HTR-8/SVneo (cell line): ENCODE data around the gene LYG2.
"Not testable (repeated sequence)": the region's sequence is repeated elsewhere in the genome, so short reads cannot be mapped to it uniquely, and the experiment has no call there.

ENCODE experiments used
- DNase-seq: peaks from one replicate; pipeline ENCODE4 v3.0.0; 2011; ENCODE audit warnings: low spot score, mixed read lengths; ENCODE audit not compliant: insufficient read length
- FAIRE-seq: peaks from 2 replicates; lab custom pipeline; 2011; peaks lifted over from hg19 to GRCh38; lab: Jason Lieb, UNC

The LYG2 gene, protein sequence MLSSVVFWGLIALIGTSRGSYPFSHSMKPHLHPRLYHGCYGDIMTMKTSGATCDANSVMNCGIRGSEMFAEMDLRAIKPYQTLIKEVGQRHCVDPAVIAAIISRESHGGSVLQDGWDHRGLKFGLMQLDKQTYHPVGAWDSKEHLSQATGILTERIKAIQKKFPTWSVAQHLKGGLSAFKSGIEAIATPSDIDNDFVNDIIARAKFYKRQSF

DNA sequence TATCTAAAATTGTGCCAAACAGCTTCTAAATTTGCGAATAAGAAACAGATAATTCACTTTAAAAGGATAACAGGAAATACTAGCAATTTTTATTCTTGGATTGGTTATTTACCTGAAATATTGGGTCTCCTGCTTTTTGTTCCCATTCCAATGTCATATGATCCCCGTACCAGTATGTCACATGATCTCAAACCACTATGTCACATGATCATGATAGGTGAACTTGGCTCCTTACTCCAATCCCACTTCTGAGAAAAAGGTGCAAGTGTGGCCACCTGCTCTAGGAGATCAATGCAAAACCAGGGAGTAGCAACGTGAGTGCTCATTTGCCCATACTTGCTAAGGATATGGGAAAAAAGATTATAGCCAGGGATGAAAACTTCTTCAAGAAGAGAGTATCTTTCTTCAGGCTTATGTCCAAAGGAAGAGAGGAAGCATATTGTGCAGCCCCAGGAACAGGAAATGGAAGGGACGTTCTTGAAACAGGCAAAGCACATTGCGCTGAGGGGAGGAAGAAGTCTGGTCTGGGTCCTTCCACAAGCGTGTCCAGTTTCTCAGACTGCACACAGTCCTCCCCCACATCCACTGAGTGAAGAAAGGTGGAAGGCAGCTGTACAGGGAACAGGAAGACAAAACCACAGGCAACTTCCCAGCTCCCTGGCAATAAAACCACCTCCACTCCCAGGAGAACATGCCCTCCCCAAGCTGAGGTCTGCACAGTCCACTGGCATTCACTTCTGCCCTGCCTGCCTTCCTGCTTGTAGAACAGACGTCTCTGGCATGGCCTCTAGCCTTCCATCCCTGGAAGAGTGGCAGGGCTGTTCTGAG is at the start of gene LYG2:
LYG2 (minus strand) TSS at position 176 of the 828 bp plus-strand sequence. CDS start 1,406 bp downstream, outside the sequence.
- peak; percentile 49 for FAIRE-seq
- no peak for DNase-seq

DNA sequence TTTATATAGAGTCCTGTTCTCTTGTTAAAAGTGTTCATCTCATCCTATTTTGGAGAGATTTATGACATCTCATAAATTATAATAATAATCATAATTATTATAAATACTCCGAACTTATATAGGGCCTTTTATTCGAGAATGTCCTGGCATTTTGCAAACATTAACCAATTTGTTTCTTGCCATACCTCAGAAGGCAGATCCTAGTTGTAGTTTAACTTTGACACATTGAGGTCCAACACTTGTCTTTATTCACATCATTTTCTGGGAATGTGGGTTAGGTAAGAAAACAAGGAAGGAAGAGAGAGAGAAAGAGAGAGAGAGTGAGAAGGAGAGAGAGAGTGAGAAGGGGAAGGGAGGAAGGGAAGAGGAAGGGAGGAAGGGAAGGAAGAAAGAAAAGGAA is 45.6 kb upstream of the LYG2 start, which contains the start of gene LYG1:
LYG1 (minus strand) TSS at position 101 of the 400 bp plus-strand sequence. CDS start 5,527 bp downstream, outside the sequence.
- FAIRE-seq, result peak; percentile 49
- not testable (repeated sequence) for DNase-seq

DNA sequence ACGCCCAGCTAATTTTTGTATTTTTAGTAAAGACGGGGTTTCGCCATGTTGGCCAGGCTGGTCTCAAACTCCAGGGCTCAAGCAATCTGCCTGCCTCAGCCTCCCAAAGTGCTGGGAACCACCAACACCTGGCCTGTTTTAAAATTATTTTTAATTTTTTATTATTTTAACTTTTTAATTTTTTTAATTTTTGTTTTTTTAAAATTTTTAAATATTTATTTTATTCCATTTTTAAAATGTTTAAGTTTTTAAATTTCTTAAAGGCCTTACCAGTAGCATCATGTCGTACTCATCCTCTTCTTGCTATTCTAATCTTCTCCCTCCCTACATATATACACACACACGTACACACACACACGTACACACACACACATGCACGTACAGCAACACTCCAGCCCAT is 44.1 kb upstream of the LYG2 start:
- no peak for DNase-seq
- FAIRE-seq, result peak; percentile 16

DNA sequence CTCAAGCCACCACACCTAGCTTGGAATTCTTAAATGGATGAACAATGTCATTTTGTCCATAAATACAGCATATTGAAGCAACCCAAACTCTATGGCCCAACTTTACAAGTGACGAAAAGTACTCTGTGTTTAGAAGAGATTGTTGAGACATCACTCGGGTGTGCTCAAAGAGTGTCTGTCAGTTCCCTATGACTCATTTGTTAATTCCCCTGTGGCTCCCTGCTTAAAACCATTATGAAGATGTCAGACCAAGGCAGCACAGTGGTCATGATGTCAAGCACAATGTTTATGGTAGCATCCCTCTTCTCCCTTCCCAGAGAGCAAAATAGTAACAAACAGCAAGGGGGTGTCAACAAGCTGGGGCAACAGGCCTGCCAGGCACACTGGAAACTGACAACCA is 42.5 kb upstream of the LYG2 start:
- no peak for DNase-seq
- no peak for FAIRE-seq

DNA sequence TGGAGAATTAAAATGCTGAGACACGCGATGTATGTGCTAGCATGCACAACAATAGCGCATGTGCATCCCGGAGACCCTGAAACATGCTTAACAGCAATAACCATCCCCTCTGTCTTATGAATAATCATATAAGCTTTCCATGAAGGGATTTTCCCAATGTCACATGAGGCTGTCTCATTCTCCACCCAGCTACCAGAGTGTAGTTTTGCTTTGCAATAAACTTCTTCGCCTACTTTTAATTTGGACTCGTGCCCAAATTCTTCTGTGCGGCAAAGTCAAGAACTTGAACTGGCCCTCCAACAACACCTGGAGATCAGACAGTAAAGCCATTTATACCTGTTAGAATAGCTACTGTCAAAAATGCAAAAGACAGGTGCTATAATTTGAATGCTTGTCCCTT is 30.1 kb upstream of the LYG2 start:
- DNase-seq, result no peak
- no peak for FAIRE-seq

DNA sequence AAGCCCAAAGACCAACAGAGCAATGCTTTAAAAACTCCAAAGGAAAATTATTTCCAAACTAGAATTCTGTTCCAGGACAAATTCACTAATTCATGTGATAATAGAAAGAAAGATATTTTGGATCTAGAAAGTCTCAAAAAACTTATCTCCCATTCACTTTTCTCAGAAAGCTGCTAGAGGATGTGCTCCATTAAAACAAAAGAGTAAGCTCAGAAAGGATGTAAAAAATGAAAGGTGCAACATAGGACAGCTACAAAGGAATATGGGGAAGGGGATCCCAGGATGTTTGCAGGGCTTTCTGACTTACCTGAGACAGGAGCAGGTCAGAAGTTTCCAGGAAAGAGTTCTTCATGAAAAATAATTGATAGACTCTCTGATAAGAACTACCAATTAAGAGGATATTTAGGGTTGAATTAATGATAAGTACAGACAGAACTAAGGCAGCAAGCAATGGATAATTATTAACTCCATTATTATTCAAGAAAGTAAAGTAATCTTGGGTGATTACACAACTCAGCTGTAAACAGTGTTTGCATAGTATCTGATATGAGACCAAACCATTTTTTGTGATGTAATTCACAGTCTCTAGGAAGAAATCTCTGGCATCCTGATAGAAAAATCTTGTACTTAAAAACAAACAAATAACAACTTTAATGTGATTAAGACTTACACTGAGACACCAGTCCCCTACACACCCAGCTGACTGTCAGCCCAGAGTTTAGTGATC is 24.7 kb upstream of the LYG2 start:
- DNase-seq (no peak), FAIRE-seq (no peak)

DNA sequence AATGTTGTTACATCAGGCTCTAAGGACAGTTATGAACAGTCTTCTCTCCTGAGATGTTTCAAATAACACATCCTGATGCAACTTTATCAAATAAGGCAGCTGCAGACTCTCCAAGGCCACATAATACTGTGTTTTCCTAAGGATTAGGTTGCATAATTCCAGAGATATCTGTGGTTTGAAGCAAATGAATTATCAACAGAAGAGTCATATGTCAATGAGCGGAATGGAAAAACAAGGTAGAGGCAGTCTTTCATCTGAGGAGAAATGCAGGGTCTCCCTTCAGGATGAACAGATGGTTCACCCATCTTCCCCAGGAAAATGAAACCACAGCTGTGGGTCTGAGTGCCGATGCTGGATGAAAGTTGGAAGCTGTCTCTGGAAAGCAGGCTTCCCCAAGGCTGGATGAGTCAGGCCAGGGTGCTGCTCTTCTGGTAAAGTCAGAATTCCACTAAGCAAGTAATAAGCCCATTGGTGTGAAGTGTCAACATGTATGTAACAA is 23.4 kb upstream of the LYG2 start:
- FAIRE-seq (peak; percentile 98), DNase-seq (peak; percentile 84)

DNA sequence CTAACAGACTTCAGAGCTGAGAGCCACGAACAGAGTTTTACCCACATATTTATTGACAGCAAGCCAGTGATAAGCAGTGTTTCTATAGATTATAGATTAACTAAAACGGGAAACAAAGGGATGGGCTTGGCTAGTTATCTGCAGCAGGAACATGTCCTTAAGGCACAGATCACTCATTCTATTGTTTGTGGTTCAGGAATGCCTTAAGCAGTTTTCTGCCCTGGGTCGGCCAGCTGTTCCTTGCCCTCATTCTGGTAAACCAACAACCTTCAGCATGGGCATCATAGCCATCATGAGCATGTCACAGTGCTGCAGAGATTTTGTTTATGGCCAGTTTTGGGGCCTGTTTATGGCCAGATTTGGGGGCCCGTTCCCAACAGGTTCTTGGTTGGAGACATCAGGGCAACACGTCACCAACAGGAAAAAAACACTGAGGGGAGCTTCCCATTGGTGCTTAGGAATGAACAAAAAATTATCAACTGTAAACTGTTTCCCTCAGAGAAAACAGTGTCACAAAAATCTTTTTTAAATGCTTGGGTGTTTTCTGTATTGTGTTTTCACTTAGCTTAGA is 22.8 kb upstream of the LYG2 start:
- DNase-seq, FAIRE-seq: not testable (repeated sequence)

DNA sequence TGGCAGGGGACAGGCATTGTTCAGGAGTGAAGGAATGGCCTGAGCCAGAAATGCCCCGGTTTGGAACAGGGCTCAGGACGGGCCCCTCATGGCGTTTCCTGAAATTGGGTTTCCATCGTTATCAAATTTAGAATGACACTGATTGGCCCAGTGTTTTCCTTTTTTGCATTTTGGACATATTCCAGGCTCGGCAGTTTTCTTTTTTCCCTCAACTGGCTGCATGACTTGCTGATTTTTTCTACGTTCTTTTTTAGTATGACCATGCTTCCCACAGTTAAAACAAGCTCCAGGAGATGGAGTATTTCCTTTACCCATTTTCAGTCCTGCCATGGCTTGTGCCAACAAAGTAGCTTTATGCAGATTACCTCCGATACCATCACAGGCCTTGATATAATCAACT is 20.4 kb upstream of the LYG2 start:
- DNase-seq (no peak), FAIRE-seq (no peak)

DNA sequence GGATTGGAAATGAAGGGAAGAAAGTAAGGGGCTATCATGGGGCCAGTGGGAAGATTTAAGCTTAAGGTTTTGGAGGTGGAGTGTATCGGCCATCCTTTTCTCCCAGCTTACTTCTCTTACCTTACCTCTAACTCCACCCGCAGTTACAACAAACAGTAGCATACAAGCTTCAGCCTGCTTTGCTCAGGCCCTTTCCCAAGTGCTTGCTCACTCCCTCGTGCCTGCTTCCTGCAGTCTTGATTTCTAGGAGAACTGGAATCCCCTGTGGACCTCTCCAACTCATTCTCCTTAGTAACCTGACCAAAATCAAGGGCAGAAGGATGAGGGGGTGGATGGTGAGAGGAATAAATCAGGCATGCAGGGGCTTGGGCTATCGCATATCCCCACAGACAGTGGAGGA is 5.8 kb upstream of the LYG2 start:
- FAIRE-seq (no peak), DNase-seq (no peak)

DNA sequence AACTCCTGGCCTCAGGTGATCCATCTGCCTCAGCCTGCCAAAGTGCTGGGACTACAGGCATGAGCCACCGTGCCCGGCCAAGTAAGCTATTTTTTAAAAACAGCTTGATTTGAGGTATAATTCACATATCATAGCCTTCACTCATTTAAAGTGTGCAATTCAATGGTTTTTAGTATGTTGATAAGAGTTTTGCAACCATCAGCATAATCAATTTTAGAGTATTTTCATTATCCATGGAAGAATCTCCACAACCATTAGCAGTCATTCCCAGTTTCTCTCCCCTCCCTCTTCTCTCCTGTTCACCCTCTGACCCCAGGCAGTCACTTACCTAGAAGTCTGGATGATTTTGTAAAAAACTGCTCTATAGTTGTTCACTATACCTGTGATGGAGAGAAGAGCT is 4.7 kb upstream of the LYG2 start:
- FAIRE-seq (no peak), DNase-seq (no peak)

DNA sequence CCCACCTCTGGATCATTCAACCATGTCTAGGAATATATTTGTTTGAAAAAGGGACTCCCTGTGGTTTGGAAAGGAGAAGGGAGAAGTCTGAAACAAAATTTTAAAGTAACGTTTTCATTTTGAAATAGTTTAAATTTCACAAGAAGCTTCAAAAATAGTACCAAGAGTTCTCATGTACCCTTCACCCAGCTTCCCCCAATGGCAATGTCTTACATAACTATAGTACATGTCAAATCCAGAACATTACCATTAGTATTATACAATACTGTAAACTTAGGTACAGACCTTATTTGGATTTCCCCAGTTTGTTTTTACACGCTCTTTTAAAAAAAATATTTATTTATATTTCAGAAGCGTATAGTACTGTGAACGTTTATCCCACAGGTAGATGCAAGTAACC is 4.0 kb upstream of the LYG2 start:
- FAIRE-seq (no peak), DNase-seq (no peak)

DNA sequence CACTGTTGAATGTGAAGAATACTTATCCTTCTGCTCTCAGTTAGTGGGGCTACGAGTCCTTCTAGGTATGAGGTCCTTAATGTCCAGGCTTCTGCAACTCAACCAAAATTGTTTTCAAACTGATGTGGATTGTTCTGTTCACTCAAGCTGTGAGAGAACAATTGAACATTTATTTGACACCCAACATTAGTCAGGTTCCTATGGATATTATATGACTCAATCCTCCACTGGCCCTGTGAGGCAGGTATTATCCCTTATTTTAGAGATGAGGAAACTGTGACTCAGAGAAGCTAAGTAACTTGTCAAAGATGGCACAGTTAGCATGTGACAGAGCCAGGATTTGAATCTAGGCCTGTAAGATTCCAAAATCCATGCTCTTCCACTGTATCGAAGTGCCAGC is 1.2 kb upstream of the LYG2 start:
- no peak for DNase-seq
- FAIRE-seq, result no peak

DNA sequence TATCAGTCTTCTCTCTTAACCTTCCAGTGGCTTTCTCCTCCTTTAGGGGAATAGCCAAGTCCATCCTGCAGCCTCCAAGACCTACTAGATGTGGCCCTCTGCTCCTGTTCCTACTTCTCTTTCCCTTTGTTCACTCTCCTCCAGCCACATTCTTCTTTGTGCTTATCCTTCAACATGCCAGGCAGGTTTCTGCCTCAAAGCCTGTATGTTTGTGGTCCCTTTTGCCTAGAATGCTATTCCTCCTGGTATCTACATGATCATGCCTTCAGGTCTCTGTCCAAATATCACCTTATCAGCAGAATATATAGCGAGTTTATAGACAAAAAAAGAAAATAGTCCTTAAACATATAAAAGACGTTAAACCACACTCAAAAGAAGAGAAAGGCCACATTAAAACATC is 5.5 kb downstream of the LYG2 start:
- FAIRE-seq, result no peak

DNA sequence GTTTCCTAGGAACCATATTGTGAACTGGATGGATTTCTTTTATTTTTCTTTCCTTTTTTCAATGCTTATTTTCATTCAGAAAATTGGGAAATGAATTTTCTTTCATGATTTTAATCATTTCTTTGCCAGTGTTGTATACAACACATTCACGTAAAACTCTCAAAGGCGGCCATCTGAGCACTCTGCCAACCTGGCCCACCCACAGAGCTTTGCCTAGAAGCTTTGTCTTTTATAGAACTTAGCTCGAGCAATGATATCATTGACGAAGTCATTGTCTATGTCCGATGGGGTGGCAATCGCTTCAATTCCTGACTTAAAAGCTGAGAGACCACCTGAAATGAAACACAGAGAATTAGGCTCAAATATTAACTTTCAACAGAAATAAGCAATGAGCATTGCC is 13.3 kb downstream of the LYG2 start:
- DNase-seq (no peak), FAIRE-seq (no peak)

More for the DNA sequence above, 5.5 kb downstream of the LYG2 start:
- no peak for DNase-seq

DNA sequence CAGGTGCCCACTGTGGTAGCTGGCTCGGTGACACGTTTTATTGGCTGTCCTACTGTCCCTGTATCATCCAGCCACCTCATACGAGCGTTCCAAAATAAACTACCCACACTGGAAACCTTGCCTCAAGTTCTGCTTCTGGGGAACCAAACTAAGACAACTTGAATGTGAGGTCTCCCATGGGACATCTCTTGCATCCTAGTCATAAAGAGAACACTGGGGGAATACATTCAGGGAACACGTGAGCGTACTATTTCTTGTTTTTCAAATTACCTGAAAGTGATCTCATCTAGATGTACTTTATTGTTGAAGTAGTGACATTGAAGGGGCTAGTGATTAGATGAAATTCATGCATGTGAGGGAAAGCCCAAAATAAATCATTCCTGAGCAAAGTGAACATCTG is 15.0 kb downstream of the LYG2 start:
- FAIRE-seq, result no peak
- no peak for DNase-seq

DNA sequence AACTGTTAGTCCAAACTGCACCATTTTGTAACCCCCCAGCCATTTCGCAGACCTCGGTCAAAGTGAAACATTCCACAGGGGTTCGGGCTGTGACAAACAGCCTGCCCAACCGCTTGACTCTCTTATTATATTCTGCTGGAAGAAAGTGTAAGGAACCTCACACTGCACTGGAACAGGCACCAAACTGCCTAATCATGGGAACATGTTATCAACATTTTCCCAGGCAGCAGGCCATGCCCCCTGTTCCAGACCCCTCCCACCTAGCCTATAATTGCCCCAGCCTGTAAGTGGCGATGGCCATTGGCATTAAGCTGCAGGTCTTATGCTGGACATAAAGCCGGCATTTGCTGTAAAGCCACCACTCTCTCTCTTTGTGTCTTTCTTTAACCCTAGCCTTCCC is 16.9 kb downstream of the LYG2 start:
- DNase-seq, result no peak
- FAIRE-seq, result no peak

DNA sequence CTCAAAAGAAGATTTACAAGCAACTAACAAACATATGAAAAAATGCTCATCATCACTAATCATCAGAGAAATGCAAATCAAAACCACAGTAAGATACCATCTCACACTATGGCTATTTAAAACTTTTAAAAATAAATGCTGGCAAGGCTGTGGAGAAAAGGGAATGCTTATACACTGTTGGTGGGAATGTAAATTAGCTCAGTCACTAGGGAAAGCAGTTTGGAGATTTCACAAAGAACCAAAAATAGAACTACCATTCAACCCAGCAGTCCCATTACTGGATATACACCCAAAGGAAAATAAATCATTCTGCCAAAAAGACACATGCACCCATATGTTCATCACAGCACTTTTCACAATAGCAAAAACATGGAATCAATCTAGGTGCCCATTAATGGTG is 22.3 kb downstream of the LYG2 start:
- FAIRE-seq, DNase-seq: not testable (repeated sequence)

DNA sequence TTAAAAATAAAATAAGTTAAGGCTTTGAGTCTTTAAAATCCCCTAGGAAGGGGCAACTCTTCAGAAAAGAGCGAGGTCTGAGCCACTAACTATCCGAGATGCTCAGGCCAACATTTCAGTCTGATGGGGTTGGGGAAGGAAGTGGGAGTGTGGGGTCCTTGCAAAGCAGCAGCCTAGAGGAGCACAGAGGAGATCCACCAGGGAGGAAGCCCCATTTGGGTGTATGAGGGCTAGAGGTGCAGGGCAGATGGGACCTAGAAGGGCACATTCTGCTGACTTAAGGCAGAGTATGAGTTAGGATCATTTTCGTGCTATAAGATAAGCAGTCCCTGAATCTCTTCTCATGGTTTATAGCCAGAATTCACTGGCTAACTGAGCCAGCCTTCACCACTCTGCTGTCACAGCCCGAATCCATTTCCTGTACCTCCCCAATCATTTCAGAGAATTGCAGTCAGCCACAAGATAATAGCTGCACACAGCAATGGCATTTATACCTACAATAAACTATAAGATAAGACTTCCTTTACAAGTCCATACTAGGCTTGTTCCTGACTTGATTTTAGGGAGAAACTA is 37.5 kb downstream of the LYG2 start:
- FAIRE-seq, result no peak
- no peak for DNase-seq

DNA sequence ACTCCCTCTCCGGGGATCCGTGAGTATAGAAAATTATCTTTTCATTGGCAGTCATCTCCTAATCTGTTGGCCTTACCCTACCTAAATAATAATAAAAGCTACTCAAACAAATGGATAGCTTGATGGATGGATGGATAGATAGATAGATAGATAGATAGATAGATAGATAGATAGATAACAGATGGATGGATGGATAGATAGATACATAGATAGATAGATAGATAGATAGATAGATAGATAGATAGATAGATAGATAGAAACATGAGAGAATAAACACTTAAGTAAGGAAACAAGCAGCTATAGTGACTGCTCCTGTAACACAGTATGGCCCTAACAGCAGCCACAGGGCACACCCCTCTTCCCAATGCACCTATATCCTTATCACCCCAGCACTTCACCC is 39.4 kb downstream of the LYG2 start:
- FAIRE-seq, result no peak
- no peak for DNase-seq
